ENCODE measurements around the gene TNS1.

- TF ChIP-seq POLR2A (IDR thresholded peaks at IDR 0.05; ENCODE audit: borderline replicate concordance, extremely low read depth, insufficient read depth, insufficient read length) (no peak), EZH2 (IDR thresholded peaks at IDR 0.05) (no peak), ELF1 (IDR thresholded peaks at IDR 0.05; ENCODE audit: borderline replicate concordance, low read depth) (no peak), POLR2AphosphoS5 (IDR thresholded peaks at IDR 0.05; ENCODE audit: low read depth, low read length) (no peak), SRF (IDR thresholded peaks at IDR 0.05; ENCODE audit: low read depth) (no peak)
- TF ChIP-seq, protein P1, sequence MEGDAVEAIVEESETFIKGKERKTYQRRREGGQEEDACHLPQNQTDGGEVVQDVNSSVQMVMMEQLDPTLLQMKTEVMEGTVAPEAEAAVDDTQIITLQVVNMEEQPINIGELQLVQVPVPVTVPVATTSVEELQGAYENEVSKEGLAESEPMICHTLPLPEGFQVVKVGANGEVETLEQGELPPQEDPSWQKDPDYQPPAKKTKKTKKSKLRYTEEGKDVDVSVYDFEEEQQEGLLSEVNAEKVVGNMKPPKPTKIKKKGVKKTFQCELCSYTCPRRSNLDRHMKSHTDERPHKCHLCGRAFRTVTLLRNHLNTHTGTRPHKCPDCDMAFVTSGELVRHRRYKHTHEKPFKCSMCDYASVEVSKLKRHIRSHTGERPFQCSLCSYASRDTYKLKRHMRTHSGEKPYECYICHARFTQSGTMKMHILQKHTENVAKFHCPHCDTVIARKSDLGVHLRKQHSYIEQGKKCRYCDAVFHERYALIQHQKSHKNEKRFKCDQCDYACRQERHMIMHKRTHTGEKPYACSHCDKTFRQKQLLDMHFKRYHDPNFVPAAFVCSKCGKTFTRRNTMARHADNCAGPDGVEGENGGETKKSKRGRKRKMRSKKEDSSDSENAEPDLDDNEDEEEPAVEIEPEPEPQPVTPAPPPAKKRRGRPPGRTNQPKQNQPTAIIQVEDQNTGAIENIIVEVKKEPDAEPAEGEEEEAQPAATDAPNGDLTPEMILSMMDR (IDR thresholded peaks at IDR 0.05 in 2 of 3, conservative IDR thresholded peaks at IDR 0.05 in 1 of 3; ENCODE audit: borderline replicate concordance in 1 of 3, insufficient read depth in 1 of 3, low read depth in 2 of 3, low read length in 2 of 3): no peak
Observed at GRCh38 chr2:217997510-217997909, 5.3 kb downstream of the TNS1 start.

All from HCT116 (cell line).